HG03066 (cell line): ENCODE measurements around the gene LHPP.
"Not testable (repeated sequence)": the region's sequence is repeated elsewhere in the genome, so short reads cannot be mapped to it uniquely, and the experiment has no call there.

Source experiments
- ATAC-seq: cut with Tn5 transposase; IDR thresholded peaks from one replicate; pipeline ENCODE4 v1.9.1; 2021; ENCODE audit warnings: low read depth; ENCODE audit not compliant: unreplicated experiment

LHPP gene

DNA sequence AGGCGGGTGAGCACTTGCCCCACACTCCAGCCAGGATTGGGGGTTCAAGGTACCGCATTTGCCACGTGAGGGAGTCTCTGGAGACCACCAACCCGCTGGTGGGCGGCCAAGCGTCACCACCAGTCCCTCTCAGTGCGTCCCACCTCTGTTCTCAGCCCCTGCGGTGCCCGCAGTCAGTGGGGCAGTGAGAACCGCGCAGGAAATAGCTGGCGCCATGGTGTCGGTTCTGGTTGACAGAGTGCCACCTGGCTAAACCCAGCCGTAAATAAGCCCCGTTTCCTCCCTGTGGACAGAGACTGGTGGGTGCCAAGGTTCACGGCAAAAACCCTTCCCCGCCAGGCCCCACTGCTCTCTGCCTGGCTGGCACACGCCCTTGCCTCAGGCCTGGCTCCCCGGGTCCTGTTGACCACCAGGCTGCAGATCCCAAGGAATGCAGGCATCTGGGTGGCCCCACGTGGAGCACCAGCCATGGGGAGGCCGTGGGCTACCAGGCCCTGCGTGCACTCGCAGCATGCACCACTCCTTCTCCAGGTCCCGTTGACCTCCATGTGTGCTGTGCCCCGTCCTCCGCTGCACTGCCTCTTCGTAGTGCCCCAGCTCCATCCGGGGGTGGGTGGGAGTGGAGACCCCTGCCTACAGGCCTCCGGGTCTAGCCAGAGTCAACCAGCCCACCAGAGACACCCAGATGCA lies 140.0 kb downstream of the LHPP start:
- ATAC-seq, result no peak

DNA sequence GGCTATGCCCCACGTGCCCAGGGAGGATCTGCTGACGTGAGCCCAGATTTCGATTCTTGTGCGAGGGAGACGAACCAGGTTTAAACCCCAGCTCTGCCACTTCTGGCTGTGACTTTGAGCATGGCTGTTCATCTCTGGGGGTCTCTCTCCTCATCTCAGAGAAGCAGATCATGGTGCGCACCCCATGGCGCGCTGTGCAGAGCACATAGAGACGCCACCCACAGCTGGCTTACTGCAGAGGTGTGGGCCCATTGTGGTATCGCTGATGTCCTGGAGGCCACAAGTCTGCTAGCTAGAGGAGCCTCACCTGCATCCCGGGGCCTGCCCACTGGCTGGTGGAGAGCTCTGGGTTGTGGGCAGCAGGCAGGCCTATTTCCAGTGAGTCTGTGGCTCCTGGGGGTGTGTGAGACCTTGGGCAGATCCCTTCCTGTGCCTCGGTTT lies 140.5 kb downstream of the LHPP start:
- no peak for ATAC-seq

DNA sequence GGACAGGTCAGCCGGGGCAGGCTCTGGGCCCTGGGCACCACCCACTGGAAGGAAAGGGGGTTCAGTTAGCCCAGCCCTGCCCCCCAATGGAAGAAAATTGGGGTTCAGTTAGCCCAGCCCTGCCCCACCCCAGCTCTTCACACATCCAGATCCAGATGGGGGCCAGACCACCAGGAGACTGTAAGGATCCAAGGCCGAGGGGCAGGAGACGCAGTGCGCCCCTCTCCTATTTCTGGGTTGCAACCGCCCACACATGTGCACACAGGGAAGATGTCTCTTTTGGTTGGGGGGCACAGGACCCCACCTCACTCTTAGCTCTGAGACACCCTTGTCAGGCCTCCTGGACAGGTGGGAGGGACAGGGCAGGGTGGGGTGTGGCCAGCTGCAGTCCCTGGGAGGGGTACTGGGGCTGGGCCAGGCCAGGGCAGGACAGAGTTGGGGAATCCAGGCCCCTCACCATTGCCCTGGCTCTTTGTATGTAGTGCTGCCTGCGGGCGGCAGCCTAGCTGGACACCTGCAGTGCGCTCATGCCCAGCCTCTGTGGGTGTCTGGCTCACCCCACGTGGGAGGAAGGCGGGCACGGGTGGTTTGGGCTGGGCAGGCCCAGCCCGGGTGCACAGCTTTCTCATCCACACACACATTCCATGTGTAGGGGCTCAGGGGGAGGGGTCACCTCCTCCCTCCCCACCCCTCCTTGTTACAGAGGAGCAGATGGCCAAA lies 141.2 kb downstream of the LHPP start:
- no peak for ATAC-seq

DNA sequence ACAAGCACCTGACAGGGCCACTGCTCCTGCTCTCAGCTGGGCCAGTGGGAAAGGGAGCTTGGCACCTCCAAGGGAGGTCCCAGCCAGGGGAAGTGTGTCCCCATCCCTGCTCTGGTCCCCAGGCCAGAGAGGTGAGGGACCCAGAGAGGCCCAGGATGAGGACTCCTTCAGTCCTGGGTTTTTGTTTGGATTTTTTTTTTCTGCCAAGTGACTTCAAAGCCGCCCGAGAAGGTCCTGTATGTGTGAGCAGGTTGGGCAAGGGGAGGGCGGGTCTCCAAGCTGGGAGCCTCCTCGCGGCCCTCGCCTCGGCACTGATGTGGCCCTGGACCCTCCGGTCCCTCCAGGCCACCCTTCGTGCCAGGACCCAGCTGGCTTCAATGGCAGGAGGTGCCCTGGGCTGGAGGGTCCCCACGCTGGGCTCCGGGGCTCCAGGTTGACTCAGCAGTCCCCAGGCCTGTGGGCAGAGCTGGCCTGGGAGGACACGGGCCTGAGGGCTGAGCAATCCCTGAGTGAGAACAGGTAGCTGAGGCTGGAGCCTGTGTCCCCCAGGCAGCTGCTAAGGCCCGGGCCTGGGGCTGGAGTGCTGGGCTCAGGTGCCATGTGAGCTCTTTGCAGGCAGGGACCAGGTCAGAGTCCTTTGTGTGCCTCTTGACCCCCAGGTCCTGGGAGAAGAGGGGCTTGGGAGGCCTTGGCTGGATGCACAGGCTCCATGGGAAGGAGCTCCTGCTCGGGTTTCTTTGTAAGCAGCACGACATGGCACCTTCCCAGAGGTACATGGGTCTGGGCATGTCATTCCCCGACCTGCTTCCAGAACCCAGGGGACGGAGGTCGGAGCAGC lies 142.0 kb downstream of the LHPP start:
- no peak for ATAC-seq

DNA sequence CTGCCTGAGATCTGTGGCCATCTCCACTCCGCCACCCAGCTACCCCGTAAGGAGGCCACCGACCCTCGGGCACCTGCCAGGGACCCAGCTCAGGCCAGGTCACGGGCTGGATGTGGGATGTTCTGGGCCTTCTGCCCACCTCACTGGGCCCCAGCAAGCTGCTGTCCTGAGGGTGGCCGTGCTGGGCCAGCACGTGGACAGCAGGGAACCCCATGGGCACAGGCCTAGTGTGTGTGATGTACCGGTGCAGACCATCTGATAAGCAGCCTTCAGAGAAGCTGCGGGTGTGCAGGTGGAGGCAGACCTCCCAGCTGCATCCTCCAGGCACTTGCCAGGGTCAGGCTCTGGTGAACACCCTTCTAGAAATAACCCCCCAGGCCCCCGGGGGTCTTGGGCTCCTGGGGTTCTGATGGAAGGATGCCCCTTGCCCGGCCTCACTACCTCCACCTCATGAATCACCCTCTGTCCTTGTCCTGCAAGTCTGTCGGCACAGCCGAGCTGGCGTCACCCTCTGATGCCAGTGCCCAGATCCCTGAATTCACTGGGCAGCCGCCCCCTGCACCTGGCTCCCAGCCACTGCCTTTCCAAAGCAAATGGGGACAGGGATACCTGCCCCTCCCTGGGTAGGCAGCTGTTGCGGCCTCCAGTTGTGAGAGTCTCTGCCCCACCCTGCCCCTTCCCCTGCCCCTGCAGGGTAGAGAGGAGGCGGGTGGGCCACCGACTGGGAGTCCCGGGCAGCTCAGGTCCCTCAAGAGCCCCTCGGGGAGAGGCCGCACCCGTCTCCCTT lies 142.8 kb downstream of the LHPP start:
- ATAC-seq, result no peak

DNA sequence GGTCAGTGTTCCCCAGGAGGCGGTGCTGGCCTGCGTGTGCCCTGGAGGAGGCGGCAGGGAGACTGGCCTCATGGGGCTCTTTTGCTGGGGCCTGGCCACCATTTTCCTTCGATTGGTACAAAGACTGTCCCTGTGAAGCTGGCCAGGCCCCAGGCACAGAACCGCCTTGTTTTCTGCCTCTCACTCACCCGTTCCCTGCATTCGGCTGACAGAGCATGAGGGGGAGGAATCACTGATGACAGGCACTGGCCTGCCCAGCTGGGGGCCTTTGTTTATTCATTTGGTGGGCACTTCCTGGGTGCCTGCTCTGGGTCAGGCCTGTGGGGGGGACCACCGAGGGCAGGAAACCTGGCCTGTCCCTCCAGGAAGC lies 143.4 kb downstream of the LHPP start:
- ATAC-seq, result no peak

DNA sequence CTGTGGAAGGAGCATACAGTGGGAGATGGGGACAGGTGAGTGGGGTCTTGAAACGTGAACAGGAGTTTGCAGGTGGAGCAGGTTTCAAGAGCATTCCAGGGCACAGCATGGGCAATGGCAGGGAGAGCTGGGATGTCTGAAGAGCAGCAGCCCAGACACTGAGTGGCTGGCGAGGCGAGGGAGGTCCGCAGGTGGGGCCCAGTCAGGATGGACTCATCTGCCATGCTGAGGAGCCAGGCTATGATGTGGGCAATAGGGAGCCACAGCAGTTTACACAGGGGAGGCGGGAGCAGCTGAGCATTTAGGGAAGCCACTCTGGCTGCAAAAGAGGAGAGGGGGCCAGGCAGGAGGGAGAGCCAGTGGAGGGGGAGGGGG lies 143.8 kb downstream of the LHPP start:
- ATAC-seq, result no peak

DNA sequence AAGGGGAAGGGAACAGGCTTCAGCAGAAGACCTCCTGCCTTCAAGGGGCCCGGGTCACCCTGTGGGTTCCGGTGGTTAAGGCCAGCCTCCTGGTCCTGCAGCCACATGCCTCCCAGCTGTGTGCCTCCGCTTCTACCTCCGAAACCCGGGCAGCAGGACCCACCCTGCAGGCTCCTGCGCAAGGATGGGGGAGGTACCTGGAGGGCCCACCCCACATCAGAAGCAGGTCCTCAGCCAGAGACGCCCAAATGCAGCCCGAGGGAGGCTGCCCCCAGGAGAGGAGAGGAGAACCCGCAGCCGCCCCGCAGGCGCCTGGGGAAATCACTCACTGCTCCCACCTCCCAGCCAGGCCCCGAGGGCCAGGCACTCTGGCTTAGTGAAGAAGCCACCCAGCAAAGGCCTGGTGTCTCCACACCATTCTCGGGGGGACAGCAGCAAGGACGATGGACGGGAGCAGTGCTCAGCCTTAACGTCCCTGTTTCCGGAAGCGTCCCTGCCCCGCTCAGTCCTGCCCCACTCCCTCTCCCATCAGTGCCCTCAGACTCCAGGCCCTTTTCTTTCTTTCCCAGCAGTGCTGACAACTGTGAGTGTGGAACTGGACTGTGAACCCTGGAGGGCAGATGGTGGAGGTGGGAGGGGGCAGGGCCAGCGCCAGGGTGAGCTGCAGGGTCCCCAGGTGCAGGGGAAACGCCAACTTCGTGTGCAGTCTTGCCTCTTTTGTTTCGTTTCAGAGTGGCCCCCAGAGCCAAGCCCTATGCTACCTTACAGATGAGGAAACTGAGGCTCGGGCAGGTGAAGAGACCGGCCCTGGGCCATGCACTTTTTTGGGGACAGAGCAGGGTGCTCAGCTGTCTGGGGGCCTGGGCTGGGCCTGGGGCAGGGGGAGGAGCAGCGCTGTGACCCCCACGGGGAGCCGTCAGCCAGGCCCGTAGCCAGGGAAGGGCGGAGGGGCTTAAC lies 144.5 kb downstream of the LHPP start:
- no peak for ATAC-seq

DNA sequence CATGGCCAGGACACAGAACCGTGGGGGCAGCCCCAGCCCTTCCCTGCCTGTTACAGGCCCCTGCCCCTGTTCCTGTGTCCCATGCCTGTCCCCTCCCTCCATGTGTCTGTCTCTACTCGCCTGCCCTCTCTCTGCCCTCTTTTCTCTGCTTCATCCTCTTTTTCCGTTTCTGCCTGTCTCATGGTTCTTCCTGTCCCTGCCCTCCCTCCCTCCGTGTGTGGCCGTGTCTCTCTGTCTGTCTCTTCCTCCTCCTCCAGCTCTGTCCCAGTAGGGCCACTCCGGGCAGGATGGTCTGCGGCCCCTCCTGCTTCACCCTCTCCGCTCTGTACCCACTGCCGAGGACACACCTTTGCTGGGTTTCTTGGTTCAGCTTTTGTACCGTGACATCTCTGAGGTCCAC lies 145.2 kb downstream of the LHPP start:
- ATAC-seq, result no peak

DNA sequence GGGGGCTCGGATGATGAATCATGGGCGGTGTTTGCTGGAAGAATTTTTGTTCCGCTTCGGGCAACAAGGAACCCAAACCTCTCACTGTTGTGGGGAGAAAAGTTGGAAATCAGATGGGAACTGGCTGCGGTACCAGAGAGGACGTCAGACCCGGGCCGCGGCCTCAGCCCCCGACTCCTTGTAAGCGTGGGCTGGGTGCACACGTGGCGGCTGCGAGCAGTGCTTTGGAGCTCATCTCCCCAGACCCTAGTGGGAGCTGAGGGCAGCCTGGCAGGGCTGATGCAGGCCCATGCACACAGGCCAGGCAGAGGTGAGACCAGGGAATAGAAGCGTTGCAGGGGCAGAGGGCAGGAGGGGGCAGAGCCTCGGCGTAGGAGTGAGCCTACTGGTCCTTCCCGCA lies 146.1 kb downstream of the LHPP start:
- no peak for ATAC-seq

DNA sequence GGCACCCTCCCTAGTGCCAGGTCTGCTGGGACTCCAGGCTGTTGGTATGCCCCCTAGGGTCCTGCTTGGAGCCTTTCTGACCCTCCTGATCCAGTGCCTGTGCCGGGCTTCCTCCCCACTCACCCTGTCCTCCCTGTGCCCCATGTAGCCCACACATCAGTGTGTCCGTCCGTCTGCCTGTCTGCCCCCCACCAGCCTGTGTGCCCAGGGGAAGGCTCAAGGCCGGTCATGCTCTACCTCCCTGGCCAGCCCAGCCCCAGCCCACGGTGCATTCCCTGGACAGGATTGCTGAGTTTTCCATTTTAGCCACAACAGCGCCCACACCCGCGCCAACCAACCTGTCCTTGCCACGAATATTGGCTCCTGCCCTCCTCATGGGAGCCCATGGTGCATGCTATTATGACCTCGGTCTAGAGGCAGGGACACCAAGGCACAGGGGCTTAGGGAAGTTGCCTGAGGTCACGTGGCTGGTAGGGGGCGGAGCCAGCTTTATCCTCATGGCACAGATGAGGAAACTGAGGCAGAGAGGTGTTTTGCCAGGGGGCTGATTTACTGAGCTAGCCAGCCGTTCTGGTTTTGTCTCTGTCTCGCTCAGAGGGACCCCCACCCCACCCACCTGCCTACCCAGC lies 146.6 kb downstream of the LHPP start:
- ATAC-seq, result no peak

DNA sequence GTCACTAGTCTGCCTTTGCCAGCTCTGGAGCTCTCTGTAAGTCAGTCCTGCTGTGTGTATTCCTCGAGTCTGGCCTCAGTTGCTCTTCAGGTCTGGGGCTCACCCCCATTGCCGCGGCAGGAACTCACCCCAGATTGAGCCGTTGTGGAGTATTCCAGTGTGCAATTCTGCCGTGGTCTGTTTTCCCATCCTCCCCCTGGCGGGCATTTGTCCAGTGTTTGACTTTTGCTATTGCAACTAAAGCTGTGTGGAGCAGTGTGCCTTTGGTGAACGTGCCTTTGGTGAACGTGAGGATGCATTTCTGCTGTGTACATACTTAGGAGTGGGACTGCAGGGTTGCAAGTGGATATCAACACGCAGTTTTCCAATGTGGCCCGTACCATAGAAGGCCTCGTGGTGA lies 148.1 kb downstream of the LHPP start:
- ATAC-seq, result no peak

DNA sequence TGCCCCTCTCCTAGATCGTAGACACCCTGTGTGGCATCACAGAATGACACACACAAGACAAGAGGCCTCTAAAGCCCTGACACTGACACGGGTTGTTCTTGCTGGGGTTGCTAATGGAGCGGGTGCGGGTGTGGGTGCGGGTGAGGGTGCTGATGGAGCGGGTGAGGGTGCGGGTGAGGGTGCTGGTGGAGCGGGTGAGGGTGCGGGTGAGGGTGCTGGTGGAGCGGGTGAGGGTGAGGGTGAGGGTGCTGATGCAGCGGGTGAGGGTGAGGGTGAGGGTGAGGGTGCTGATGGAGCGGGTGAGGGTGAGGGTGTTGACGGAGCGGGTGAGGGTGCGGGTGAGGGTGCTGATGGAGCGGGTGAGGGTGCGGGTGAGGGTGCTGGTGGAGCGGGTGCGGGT lies 148.6 kb downstream of the LHPP start:
- not testable (repeated sequence) for ATAC-seq

DNA sequence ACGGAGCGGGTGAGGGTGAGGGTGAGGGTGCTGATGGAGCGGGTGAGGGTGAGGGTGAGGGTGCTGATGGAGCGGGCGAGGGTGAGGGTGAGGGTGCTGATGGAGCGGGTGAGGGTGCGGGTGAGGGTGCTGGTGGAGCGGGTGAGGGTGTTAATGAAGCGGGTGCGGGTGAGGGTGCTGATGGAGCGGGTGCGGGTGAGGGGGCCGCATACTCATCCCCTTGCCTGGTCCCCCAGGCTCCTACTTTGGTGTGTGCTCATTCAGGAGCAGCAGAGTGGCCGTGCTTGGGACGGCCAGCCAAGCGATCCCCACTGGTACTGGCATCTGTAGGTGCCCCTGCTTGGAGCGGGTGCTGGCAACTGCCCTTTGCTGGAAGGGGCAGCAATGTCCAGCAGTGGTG lies 149.2 kb downstream of the LHPP start:
- not testable (repeated sequence) for ATAC-seq

DNA sequence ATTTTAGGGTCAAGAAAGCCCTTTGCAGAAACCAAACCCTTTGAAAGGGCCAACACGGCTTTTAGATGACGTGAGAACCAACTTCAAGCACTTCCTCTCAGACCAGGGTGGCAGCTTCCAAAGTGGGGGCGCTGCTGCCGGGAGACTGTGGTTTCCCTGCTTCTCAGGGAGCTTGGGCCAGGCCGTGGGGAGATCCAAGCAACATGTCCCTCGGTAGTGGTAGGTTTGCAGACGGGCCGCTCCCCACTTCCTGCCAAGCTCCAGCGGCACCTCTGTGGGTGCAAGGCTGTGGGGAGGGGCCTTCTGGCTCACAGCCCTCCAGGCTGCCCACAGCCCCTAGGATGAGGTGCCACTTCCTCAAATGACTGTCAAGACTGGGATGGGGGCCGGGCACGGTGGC lies 150.1 kb downstream of the LHPP start:
- no peak for ATAC-seq

DNA sequence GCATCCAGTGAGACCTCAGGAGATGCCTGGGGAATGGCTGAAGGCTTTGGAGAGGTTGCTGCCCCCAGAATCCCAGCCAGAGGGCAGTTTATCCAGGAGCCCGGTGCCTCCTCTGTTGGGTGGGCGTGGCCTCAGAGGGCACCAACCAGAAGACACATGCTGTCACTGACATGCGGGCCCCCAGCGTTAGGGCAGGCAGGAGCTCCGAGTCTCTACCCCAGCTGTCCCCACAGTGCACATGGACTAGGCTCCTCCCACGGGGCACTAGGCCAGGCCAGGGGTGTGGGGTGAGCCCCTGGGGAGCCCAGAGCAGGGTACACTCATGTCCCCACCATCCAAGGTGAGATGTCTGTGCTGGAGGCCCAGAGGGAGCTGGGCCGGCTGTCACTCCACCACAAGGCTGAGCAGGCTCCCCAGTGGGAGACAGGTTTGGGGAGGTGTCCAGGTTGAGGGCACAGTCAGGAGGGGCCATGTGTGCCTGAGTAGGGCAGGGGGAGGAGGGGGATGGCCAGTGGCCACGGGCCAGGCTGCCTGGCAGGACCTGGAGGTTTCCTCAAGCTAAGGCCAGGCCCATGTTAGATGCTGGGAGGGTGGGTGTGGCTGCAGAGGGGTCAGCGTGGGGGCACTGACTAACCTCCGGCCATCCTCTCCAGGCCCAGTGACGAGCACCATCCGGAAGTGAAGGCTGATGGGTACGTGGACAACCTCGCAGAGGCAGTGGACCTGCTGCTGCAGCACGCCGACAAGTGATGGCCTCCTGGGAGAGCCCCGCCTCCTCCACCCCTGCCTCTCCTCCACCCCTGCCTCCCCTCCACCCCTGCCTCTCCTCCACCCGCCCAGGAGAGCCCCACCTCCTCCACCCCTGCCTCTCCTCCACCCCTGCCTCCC lies 151.2 kb downstream of the LHPP start:
- no peak for ATAC-seq

DNA sequence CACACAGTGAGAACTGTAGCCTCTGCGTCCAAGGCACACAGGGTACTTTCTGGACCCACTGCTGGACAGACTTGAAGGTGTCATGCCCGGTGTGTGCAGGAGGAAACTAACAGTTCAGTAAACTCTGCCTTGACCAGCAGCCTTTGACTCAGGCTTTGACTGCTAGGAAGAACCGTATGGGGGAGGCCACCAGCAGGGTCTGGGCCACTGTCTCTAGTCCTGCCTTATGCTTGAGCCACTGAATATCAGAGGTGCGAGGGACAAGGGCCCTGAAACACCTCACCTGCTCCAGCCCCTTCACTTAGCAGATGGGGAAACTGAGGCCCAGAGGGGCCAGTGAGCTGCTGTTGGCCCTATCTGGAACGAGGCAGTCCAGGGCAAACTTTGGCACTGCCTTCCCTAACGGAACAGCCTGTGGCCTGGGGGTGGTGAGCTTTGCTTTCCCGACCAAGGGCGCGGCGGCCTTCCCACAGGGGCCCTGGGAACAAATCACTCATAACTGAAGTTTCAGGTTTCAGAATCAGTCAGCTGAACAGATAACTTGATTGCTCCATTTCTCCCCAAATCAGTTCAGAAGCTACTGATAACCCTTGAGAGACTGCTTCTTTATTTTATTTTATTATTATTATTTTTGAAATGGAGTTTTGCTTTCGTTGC lies 152.5 kb downstream of the LHPP start:
- peak; percentile 41 for ATAC-seq

DNA sequence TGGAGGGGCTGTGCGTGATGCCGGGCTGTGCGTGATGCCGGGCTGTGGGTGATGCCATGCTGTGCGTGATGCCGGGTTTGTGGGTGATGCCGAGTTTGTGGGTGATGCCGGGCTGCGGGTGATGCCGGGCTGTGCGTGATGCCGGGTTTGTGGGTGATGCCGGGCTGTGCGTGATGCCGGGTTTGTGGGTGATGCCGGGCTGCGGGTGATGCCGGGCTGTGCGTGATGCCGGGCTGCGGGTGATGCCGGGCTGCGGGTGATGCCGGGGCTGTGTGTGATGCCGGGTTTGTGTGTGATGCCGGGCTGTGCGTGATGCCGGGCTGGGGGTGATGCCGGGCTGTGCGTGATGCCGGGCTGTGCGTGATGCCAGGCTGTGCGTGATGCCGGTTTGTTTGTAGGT lies 153.6 kb downstream of the LHPP start:
- no peak for ATAC-seq
